Lung (tissue), 12 donors: ENCODE results near the gene EFNA5. TPM values are rescaled to one million over a fixed set of nuclear protein-coding genes. Genes with fewer than 3 reads are reported as not detected.

ENCODE experiments used
- ATAC-seq: fragments of 200-7000 bp; cut with Tn5 transposase; one replicate; pipeline ENCODE4 v1.9.1; 2020; ENCODE audit warnings: moderate number of reproducible peaks; ENCODE audit not compliant: insufficient read depth, low FRiP score
- DNase-seq, 3 donors: peaks; one replicate each; pipeline ENCODE4 v3.0.0-alpha.2; 2013 to 2017
- H3K27ac ChIP-seq, 2 donors: one replicate each; pipeline ENCODE4 v1.5.1; 2013; ENCODE audit warnings: mild to moderate bottlenecking in 2 of 2, moderate library complexity in 2 of 2, control low read depth in 1 of 2, inconsistent platforms in 1 of 2, low read depth in 1 of 2, low read length in 1 of 2
- H3K27me3 ChIP-seq, 3 donors: one replicate each; pipeline ENCODE4 v1.5.1; 2013; ENCODE audit warnings: low read length in 2 of 3; ENCODE audit not compliant: control insufficient read depth in 3 of 3, insufficient read depth in 3 of 3
- H3K36me3 ChIP-seq, 4 donors: one replicate each; pipeline ENCODE4 v1.5.1; 2013; ENCODE audit warnings: low read length in 4 of 4, mild to moderate bottlenecking in 1 of 4, moderate library complexity in 1 of 4; ENCODE audit not compliant: control insufficient read depth in 4 of 4, insufficient read depth in 4 of 4
- H3K4me1 ChIP-seq, 5 donors: one replicate each; pipeline ENCODE4 v1.5.1; 2013; ENCODE audit warnings: low read length in 5 of 5, mild to moderate bottlenecking in 2 of 5, moderate library complexity in 1 of 5; ENCODE audit not compliant: control insufficient read depth in 5 of 5, insufficient read depth in 5 of 5
- H3K4me3 ChIP-seq: one replicate; pipeline ENCODE4 v1.5.1; 2013; ENCODE audit warnings: mild to moderate bottlenecking, control low read depth, moderate library complexity
- H3K9ac ChIP-seq, 2 donors: one replicate each; pipeline ENCODE4 v1.5.1; 2013; ENCODE audit warnings: low read length in 2 of 2, control low read depth in 1 of 2; ENCODE audit not compliant: insufficient read depth in 1 of 2
- H3K9me3 ChIP-seq, 4 donors: one replicate each; pipeline ENCODE4 v1.5.1; 2013; ENCODE audit warnings: low read length in 3 of 4, mild to moderate bottlenecking in 1 of 4, moderate library complexity in 1 of 4; ENCODE audit not compliant: control insufficient read depth in 4 of 4, insufficient read depth in 3 of 4
- CTCF ChIP-seq: IDR thresholded peaks from 2 replicates; pipeline ENCODE4 v1.5.1; 2012; ENCODE audit warnings: mild to moderate bottlenecking; ENCODE audit errors: control extremely low read depth, extremely low read depth
- WGBS, 2 donors: extraction: QIAGEN DNeasy Blood & Tissue Kit; methylation state at CpG; one replicate each; pipeline ENCODE4 v1.1.7; 2013; 5-methylcytosine and 5-hydroxymethylcytosine counted together
- polyA plus RNA-seq, 2 donors: library from polyadenylated mRNA; stranded (reverse); fragments of 200-250 nt; gene quantifications; one replicate each; pipeline ENCODE4 v1.2.1, GENCODE V29; 2013
- total RNA-seq, 2 donors: library from RNA; depleted of rRNA in 1 of 2; stranded (reverse); fragments of >200 nt in 1 of 2; gene quantifications; one replicate each; pipeline ENCODE4 v1.2.1, GENCODE V29; 2014 to 2021
- donor health status: control.
- donor health status: control.
- donor health status: Bipolar disorder and iron deficiency.
- donor health status: healthy.
- donor health status: DM: yes; HTN: yes; CAD: no.

The EFNA5 gene
- total and polyA plus RNA-seq, 4 donors: 2.1 to 18.4 (median 7.8) TPM

- Histone ChIP-seq H3K9me3 (peaks cover 0 to 3% (median under 1%) of the 10 kb centered on the region in 4 donors), H3K9ac (no peak overlapping the region), H3K4me3 (no peak overlapping the region), H3K36me3 (no peaks in the 10 kb centered on the region), H3K4me1 (no peaks in the 10 kb centered on the region), H3K27ac (no peak overlapping the region), H3K27me3 (no peaks in the 10 kb centered on the region)
- DNase-seq (no peak), ATAC-seq (no peak)
- WGBS, 2 donors: 78 to 89% methylated on average over 5 of the region's 5 CpGs
- TF ChIP-seq CTCF: no peak
These were observed 42.5 kb upstream of the EFNA5 start for GRCh38 chr5:107713228-107713627.

GRCh38 chr5:107712359-107712870, 41.7 kb upstream of the EFNA5 start:
- Histone ChIP-seq H3K4me1 (no peaks in the 10 kb centered on the region), H3K36me3 (no peaks in the 10 kb centered on the region), H3K4me3 (no peak overlapping the region), H3K27ac (no peak overlapping the region), H3K9ac (no peak overlapping the region), H3K9me3 (peaks cover 0 to 3% (median 0%) of the 10 kb centered on the region in 4 donors), H3K27me3 (no peaks in the 10 kb centered on the region)
- DNase-seq (no peak), ATAC-seq (no peak)
- TF ChIP-seq CTCF: no peak
- WGBS, 2 donors: 95 to 96% methylated on average over 2 of the region's 2 CpGs

GRCh38 chr5:107705402-107706014, 34.8 kb upstream of the EFNA5 start:
- H3K9ac ChIP-seq: no peak overlapping the region
- 77 to 87% methylated on average over 5 of the region's 5 CpGs for WGBS, 2 donors

More at GRCh38 chr5:107705402-107706014, 34.8 kb upstream of the EFNA5 start:
- Histone ChIP-seq H3K36me3 (no peaks in the 10 kb centered on the region), H3K9me3 (no peaks in the 10 kb centered on the region), H3K27me3 (no peaks in the 10 kb centered on the region), H3K4me3 (no peak overlapping the region), H3K27ac (no peak overlapping the region), H3K4me1 (no peaks in the 10 kb centered on the region)
- TF ChIP-seq CTCF: no peak
- DNase-seq (peak in 1 of 3 donors; percentile 13), ATAC-seq (no peak)
